Keratinocyte (primary cell): ENCODE measurements around the gene MS4A18. TPM values are rescaled to one million over a fixed set of nuclear protein-coding genes. Genes with fewer than 3 reads are reported as not detected.

Experiments
- DNase-seq: peaks from one replicate; pipeline ENCODE4 v3.0.0-alpha.2; 2011; ENCODE audit warnings: low read depth, missing footprints, low spot score
- FAIRE-seq: peaks from 2 replicates; lab custom pipeline; 2011; peaks lifted over from hg19 to GRCh38; lab: Jason Lieb, UNC
- H2AFZ ChIP-seq: 2 replicates; pipeline ENCODE4 v1.6.0; 2012; ENCODE audit warnings: low read length, control low read depth, inconsistent platforms; ENCODE audit not compliant: control insufficient read depth
- H3K27ac ChIP-seq: 2 replicates; pipeline ENCODE4 v1.5.1; 2011; ENCODE audit warnings: low read length; ENCODE audit not compliant: control insufficient read depth, insufficient read depth
- H3K27me3 ChIP-seq: 3 replicates; pipeline ENCODE4 v1.6.0; 2011; ENCODE audit warnings: low read length; ENCODE audit not compliant: control insufficient read depth, insufficient read depth; ENCODE audit errors: extremely low read depth
- H3K36me3 ChIP-seq, 2 experiments: 2 replicates in 1 of 2; 3 replicates in 1 of 2; pipeline ENCODE4 v1.5.1; 2011; ENCODE audit warnings: low read length in 2 of 2, mild to moderate bottlenecking in 1 of 2; ENCODE audit not compliant: control insufficient read depth in 2 of 2, insufficient read depth in 2 of 2; ENCODE audit errors: extremely low read depth in 1 of 2
- H3K4me1 ChIP-seq: 3 replicates; pipeline ENCODE4 v1.5.1; 2011; ENCODE audit warnings: low read length; ENCODE audit not compliant: control insufficient read depth, insufficient read depth; ENCODE audit errors: extremely low read depth
- H3K4me2 ChIP-seq: 3 replicates; pipeline ENCODE4 v1.6.0; 2011; ENCODE audit warnings: low read depth, low read length; ENCODE audit not compliant: control insufficient read depth, insufficient read depth; ENCODE audit errors: extremely low read depth
- H3K4me3 ChIP-seq, 3 experiments: fragments of 200-600 bp in 1 of 3; sonication (generic) in 1 of 3; 2 replicates in 2 of 3; 3 replicates in 1 of 3; pipeline ENCODE4 v1.5.1; 2011 to 2016; ENCODE audit warnings: low read length in 3 of 3, mild to moderate bottlenecking in 3 of 3, control low read depth in 2 of 3, inconsistent platforms in 1 of 3, low read depth in 1 of 3, mixed read lengths in 1 of 3, mixed run types in 1 of 3, moderate library complexity in 1 of 3; ENCODE audit not compliant: control insufficient read depth in 2 of 3, insufficient read depth in 2 of 3; ENCODE audit errors: extremely low read depth in 1 of 3
- H3K79me2 ChIP-seq: 2 replicates; pipeline ENCODE4 v1.6.0; 2012; ENCODE audit warnings: low read length; ENCODE audit not compliant: control insufficient read depth, insufficient read depth
- H3K9ac ChIP-seq: 3 replicates; pipeline ENCODE4 v1.6.0; 2011; ENCODE audit warnings: low read length; ENCODE audit not compliant: control insufficient read depth, insufficient read depth; ENCODE audit errors: extremely low read depth
- H3K9me1 ChIP-seq: 3 replicates; pipeline ENCODE4 v1.6.0; 2011; ENCODE audit warnings: low read length; ENCODE audit not compliant: control insufficient read depth, insufficient read depth; ENCODE audit errors: extremely low read depth
- H3K9me3 ChIP-seq: 2 replicates; pipeline ENCODE4 v1.5.1; 2012; ENCODE audit warnings: low read depth, low read length; ENCODE audit not compliant: control insufficient read depth
- H4K20me1 ChIP-seq: 3 replicates; pipeline ENCODE4 v1.6.0; 2011; ENCODE audit warnings: low read length; ENCODE audit not compliant: control insufficient read depth, insufficient read depth; ENCODE audit errors: extremely low read depth
- EZH2 ChIP-seq: IDR thresholded peaks from one replicate; pipeline ENCODE4 v1.6.1; 2012; ENCODE audit warnings: inconsistent platforms, mild to moderate bottlenecking, low read length, moderate library complexity
- dilution Hi-C: fragments of 300-500 bp; cut with MboI; formaldehyde crosslinking; loops from one replicate; pipeline ENCODE4 v1.7.0; 2020; ENCODE audit warnings: low sequenced_read_pairs; ENCODE audit not compliant: extremely low pct_ligation_motif_present
- polyA plus RNA-seq, 5 experiments: library from polyadenylated mRNA; depleted of rRNA in 3 of 5; stranded (reverse) in 3 of 5; stranded (forward) in 1 of 5; unstranded in 1 of 5; fragments of >200 nt; gene quantifications; 1 replicate in 1 of 5; 2 replicates in 3 of 5; 3 replicates in 1 of 5; pipeline versions ENCODE4 v1.2.1 to v1.2.3, GENCODE V29; 2011 to 2012; ENCODE audit warnings: missing spikeins in 2 of 5, low read depth in 1 of 5, low replicate concordance in 1 of 5
- TF ChIP-seq, protein P1 (sequence below), 3 experiments: IDR thresholded peaks in 1 of 3; conservative IDR thresholded peaks in 1 of 3; optimal IDR thresholded peaks in 1 of 3; 2 replicates in 2 of 3; 3 replicates in 1 of 3; pipeline versions ENCODE3 to v1.5.1; 2011; ENCODE audit warnings: low read length in 3 of 3, mild to moderate bottlenecking in 3 of 3, moderate library complexity in 2 of 3, control low read depth in 1 of 3, inconsistent platforms in 1 of 3; ENCODE audit not compliant: insufficient read depth in 2 of 3; ENCODE audit errors: extremely low read depth in 1 of 3

Gene MS4A18
- polyA plus RNA-seq, 1 donor (not counting 4 experiments of a cell fraction or from before 2014, with no cell fraction given) = not detected

DNA sequence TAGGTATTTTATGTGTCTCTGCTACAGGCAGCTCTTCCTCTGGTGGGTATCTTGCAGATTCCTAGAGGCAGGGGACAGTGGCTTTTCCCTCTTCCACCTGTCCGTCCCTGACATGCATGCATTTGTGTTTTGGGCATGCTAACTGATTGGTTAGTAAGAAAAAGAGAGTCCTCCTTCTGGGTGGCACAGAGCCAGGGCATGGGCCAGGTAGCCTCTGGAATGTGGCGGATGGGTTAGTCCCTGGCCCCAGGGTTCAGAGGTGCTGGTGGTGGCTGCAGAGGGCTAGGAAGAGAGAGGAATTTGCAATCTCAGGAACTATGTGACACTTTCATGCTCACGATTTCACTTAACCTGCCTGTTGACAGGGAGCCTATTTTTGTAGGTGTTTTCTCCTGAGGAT is 26.4 kb downstream of the MS4A18 start:
- no peaks in the 10 kb centered on the region for H3K79me2 ChIP-seq
- H3K27me3 ChIP-seq = no peaks in the 10 kb centered on the region
- no peaks in the 10 kb centered on the region for H4K20me1 ChIP-seq
- H3K36me3 ChIP-seq = no peaks in the 10 kb centered on the region
- no peak for FAIRE-seq
- no peaks in the 10 kb centered on the region for H3K4me1 ChIP-seq
- no peak overlapping the region for H3K27ac ChIP-seq
- no peak for DNase-seq
- no peak overlapping the region for H3K4me2 ChIP-seq
- no peak for TF ChIP-seq EZH2
- TF ChIP-seq, protein P1, sequence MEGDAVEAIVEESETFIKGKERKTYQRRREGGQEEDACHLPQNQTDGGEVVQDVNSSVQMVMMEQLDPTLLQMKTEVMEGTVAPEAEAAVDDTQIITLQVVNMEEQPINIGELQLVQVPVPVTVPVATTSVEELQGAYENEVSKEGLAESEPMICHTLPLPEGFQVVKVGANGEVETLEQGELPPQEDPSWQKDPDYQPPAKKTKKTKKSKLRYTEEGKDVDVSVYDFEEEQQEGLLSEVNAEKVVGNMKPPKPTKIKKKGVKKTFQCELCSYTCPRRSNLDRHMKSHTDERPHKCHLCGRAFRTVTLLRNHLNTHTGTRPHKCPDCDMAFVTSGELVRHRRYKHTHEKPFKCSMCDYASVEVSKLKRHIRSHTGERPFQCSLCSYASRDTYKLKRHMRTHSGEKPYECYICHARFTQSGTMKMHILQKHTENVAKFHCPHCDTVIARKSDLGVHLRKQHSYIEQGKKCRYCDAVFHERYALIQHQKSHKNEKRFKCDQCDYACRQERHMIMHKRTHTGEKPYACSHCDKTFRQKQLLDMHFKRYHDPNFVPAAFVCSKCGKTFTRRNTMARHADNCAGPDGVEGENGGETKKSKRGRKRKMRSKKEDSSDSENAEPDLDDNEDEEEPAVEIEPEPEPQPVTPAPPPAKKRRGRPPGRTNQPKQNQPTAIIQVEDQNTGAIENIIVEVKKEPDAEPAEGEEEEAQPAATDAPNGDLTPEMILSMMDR (optimal IDR thresholded peaks at IDR 0.05 in 1 of 3, IDR thresholded peaks at IDR 0.05 in 1 of 3, conservative IDR thresholded peaks at IDR 0.05 in 1 of 3; ENCODE audit: extremely low read depth in 1 of 3, insufficient read depth in 2 of 3, low read length in 3 of 3) = no peak
- no peak overlapping the region for H3K9ac ChIP-seq
- no peaks in the 10 kb centered on the region for H3K9me1 ChIP-seq
- no peak overlapping the region for H3K4me3 ChIP-seq
- dilution Hi-C loops = no loop called here
- no peak overlapping the region for H2AFZ ChIP-seq
- peaks cover 5% of the 10 kb centered on the region for H3K9me3 ChIP-seq

GRCh38 chr11:60753309-60753708 is 28.8 kb downstream of the MS4A18 start:
- H2AFZ ChIP-seq = no peak overlapping the region
- H3K36me3 ChIP-seq = no peaks in the 10 kb centered on the region
- no peaks in the 10 kb centered on the region for H3K27me3 ChIP-seq
- no peak overlapping the region for H3K4me3 ChIP-seq
- dilution Hi-C loops = no loop called here
- H3K27ac ChIP-seq = no peak overlapping the region
- TF ChIP-seq EZH2 = no peak
- TF ChIP-seq, protein P1 (optimal IDR thresholded peaks at IDR 0.05 in 1 of 3, IDR thresholded peaks at IDR 0.05 in 1 of 3, conservative IDR thresholded peaks at IDR 0.05 in 1 of 3; ENCODE audit: extremely low read depth in 1 of 3, insufficient read depth in 2 of 3, low read length in 3 of 3) = no peak
- H3K79me2 ChIP-seq = no peaks in the 10 kb centered on the region
- H3K4me1 ChIP-seq = no peaks in the 10 kb centered on the region
- no peak overlapping the region for H3K4me2 ChIP-seq
- DNase-seq (no peak), FAIRE-seq (no peak)
- no peaks in the 10 kb centered on the region for H4K20me1 ChIP-seq
- H3K9me1 ChIP-seq = no peaks in the 10 kb centered on the region
- no peak overlapping the region for H3K9ac ChIP-seq
- H3K9me3 ChIP-seq = no peaks in the 10 kb centered on the region
